GM12801 (cell line): ENCODE measurements around the gene PCDH9.

Source experiments
- TF ChIP-seq, protein P1 (sequence below): IDR thresholded peaks from one replicate; pipeline ENCODE4 v1.5.1; 2011; ENCODE audit warnings: control low read depth; ENCODE audit not compliant: insufficient read length; ENCODE audit errors: extremely low read depth

PCDH9 gene

DNA sequence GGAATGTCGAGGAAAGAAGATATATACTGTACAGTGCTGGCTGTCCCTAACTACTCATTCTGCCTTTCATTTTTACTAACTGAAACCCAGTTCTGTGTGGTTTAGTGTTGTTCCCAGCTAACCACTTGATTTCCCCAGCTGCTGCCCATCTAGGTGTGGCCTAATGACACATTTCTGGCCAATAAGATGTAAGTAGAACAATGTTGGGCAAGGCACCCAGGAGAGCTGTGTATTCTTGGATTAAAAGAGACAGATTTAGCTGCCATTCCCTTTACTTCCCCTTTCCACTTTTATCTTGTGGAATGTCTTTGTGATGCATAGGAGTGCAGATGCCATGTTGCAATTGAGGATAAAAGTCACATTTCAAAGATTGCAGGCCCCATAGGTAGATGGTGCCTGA lies 28.3 kb upstream of the PCDH9 start:
- TF ChIP-seq, protein P1, sequence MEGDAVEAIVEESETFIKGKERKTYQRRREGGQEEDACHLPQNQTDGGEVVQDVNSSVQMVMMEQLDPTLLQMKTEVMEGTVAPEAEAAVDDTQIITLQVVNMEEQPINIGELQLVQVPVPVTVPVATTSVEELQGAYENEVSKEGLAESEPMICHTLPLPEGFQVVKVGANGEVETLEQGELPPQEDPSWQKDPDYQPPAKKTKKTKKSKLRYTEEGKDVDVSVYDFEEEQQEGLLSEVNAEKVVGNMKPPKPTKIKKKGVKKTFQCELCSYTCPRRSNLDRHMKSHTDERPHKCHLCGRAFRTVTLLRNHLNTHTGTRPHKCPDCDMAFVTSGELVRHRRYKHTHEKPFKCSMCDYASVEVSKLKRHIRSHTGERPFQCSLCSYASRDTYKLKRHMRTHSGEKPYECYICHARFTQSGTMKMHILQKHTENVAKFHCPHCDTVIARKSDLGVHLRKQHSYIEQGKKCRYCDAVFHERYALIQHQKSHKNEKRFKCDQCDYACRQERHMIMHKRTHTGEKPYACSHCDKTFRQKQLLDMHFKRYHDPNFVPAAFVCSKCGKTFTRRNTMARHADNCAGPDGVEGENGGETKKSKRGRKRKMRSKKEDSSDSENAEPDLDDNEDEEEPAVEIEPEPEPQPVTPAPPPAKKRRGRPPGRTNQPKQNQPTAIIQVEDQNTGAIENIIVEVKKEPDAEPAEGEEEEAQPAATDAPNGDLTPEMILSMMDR: no peak

DNA sequence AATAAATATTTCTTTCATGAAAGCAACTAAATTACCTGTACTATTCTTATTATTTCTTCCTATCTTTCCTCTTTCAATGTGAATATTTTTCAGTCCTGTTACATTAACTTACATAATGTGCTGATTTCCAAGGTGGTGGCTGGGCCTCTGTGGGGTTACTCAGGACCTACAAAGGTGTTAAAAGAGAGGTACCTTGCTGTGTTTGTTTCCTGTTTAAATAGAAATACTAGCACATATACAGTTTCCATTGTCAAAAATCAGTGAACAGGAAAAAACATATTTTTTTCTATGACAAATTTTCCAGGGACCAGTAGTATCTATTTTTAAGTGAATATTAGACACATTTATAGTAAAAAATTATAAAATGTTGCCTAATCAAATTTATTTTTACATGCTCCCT lies 8.7 kb upstream of the PCDH9 start:
- TF ChIP-seq, protein P1: no peak

DNA sequence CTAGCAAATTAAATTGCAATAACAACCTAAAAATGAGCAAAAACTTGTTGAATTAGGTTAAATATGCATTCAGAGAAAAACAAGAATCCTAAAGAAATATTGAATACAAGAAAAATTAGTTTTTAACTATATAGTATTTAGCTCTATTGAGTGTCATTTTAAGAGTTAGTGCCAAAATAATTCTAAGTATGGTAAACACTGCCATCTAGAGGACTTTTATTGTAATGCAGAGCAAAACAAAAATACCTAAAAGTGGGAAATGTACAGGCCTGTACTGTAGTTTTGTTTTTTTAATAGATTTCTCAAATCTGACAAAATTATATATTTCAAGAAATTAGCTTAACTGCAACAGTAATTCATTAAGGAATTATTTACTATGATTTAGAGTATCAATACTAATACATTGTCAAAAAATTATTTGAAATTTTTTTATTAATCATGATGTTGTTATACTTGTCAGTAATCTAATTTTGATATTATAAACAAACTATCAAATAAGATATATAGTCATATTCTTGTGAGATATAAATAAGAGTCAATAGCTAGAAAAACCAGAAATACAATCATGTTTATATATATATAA lies 8.2 kb upstream of the PCDH9 start:
- TF ChIP-seq, protein P1: no peak

DNA sequence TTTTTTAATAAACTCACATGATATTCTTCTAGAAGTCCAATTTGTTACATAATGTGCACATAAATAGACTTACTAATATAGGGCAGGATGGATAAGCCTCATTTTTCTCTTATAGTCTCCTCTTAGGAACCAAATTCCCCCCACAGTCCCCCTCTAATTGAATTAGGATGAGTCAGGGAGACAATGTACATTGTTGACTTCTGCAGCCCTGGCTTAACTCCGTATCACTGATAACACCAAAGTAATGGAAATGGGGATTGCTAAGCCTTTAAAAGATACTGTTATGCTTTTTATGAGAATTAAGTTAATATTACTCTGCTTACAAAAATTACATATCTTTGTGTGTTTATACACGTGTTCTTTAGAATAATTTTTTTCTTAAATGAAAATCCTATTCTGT lies 5.1 kb upstream of the PCDH9 start:
- TF ChIP-seq, protein P1: no peak

DNA sequence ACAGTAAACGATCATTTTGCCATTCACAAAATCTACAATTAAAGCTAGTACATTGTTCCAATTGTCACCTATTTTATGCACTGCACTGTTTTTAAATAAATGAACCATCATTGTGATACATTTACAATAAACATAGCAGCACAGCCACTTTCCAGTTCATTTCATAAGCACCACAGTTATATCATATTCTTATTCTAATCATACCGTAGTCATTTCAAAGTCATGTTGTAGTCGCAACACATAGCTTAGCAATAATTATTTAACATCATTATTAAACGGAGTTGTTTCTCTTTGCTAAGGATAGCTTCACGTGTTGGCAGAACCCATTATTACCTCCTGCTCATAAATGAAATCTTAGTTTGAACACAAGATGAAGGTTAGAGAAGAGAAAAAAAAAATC lies 2.2 kb upstream of the PCDH9 start:
- TF ChIP-seq, protein P1: no peak

DNA sequence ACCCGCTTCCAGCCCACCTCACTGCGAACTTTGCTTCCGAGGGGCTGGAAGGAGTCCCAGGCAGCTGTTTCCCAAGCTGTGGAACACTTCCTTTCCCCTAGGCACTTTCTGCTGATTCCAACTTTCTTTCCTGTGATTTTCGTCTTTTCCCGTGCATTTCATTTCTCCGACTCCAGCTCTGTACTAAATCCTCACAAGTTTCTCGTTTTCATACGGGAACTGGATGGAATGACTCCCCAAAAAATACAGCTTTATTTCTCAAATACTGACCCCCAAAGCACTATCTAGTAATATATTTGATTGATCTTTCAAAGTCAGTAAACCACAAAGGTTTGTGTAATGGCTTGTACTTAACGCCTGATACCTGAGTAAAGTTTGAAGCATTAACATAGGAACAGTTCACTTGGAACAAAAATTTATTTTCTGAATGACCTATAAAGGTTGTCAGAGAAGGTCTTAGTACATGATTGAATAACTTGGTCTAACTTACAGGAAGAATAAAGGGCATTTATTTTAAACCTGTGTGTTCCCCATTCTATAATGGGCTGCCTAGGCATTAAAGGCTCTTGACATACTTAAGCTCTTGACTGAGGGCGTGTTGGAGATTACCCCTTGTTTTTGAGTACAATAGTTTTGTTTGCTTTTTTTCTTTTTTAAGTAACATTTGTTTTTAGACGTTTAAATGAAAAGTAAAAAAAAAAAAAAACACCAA lies 1.3 kb upstream of the PCDH9 start:
- TF ChIP-seq, protein P1: no peak

DNA sequence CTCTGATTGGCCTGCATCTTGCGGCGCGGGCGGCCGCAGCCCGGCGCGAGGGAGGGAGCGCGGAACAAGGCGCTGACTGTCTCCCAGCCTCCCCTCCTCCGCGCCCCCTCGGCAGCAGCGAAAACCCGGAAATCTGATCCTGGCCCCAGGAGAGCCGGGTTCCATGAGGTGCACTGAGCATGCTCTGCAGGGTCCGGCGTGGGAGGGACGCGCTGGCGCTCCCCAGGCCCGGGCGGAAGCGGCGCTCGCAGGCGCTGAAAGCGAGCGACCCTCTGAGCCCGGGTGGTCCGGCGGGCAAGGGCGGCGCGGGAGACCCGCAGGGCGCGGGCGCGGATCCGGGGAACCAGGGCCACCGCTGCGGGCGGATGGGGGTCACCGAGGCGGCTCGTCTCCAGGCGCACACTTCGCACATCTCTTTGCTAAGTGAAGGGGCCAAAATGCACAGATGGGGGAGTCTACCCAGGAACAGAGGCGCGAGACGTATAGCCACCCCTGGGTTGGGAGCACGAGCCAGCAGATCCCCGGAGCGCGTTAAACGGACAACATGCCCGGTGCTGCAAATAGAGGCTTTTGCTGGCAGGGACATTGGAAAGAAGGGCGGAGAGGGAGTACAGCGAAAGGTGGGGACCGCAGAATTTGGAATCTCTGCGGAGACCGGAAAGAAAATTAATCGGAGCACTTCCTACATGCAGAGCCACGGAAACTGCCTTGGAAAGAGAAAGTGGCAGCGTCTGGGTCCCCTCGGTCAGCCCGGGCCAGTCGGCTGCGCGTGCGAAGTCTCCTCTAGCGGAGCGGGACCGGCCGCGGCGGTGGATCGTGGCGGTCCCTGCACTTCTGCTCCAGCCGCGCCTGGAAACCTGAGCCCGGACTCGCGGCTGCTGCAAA lies 510 bp upstream of the PCDH9 start:
- TF ChIP-seq, protein P1: no peak
